GM20000 (cell line): ENCODE measurements around the gene RHOV.

ENCODE experiments used
- DNase-seq: peaks from one replicate; pipeline ENCODE4 v3.0.0; 2012; ENCODE audit warnings: low spot score
- CTCF ChIP-seq: IDR thresholded peaks from 2 replicates; pipeline ENCODE4 v1.5.1; 2012; ENCODE audit warnings: mild to moderate bottlenecking, control low read depth; ENCODE audit errors: extremely low read depth, missing control alignments

The RHOV gene

DNA sequence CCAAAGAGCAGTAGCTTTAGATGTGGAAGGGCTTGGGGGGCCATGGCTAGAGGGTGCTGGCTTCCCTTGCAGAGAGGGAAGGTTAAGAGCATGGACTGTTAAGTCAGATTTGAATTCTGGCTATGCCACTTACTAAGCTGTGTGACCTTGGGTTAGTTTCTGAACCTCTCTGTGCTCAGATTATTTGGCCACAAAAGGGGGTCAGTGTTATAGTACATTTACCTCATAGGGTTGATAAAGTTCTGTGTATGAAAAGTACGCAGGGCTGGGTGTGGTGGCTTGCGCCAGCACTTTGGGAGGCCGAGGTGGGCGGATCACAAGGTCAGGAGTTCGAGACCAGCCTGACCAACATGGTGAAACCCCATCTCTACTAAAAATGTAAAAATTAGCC is 27.0 kb upstream of the RHOV start:
- DNase-seq = no peak
- no peak for TF ChIP-seq CTCF

DNA sequence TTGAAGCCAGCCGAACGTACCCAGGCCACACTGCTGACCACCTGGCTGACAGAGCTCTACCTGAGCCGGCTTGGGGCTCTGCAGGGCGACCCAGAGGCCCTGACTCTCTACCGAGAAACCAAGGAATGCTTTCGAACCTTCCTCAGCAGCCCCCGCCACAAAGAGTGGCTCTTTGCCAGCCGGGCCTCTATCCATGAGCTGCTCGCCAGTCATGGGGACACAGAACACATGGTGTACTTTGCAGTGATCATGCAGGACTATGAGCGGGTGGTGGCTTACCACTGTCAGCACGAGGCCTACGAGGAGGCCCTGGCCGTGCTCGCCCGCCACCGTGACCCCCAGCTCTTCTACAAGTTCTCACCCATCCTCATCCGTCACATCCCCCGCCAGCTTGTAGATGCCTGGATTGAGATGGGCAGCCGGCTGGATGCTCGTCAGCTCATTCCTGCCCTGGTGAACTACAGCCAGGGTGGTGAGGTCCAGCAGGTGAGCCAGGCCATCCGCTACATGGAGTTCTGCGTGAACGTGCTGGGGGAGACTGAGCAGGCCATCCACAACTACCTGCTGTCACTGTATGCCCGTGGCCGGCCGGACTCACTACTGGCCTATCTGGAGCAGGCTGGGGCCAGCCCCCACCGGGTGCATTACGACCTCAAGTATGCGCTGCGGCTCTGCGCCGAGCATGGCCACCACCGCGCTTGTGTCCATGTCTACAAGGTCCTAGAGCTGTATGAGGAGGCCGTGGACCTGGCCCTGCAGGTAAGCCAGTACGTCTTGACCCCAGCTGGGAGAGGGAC is 26.4 kb upstream of the RHOV start:
- TF ChIP-seq CTCF = no peak
- DNase-seq = no peak

DNA sequence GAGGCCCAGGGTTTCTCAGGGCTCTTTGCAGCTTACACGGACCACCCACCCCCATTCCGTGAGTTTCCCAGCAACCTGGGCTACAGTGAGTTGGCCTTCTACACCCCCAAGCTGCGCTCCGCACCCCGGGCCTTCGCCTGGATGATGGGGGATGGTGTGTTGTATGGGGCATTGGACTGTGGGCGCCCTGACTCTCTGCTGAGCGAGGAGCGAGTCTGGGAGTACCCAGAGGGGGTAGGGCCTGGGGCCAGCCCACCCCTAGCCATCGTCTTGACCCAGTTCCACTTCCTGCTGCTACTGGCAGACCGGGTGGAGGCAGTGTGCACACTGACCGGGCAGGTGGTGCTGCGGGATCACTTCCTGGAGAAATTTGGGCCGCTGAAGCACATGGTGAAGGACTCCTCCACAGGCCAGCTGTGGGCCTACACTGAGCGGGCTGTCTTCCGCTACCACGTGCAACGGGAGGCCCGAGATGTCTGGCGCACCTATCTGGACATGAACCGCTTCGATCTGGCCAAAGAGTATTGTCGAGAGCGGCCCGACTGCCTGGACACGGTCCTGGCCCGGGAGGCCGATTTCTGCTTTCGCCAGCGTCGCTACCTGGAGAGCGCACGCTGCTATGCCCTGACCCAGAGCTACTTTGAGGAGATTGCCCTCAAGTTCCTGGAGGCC is 25.6 kb upstream of the RHOV start:
- no peak for TF ChIP-seq CTCF
- DNase-seq = no peak

DNA sequence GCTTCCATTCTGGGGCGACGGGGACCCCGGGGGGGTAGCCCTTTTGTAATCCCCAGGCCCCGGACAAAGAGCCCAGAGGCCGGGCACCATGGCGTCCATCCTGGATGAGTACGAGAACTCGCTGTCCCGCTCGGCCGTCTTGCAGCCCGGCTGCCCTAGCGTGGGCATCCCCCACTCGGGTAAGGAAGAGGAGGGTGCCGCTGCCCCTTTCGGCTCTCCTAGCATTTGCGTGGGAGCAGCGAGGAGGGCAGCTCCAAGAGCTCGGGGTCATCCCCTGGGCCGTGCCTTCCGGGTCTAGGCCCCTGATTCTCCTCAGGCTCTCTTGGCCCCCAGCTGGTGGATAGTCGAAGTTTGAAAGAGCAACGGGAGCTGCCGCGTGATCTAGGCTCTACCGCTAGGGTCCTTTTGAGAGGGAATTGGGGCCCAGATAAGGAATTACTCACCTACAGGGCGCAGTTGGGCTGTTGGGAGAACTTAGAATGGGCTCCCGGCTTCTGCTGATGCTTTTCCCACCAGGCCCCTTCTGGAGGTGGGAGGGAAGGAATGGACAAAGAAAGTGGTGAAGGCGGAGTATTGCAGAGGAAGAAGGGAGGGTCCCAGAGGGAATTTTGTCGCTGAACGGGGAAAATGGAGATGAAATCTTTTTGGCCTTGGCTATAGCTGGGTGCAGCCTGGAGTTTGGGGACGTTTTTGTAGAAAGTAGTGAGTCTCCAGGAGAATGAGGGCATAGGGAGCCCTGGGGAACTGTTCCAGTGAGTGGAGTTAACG is 20.8 kb upstream of the RHOV start:
- no peak for TF ChIP-seq CTCF

GRCh38 chr15:40893733-40894680 is 20.0 kb upstream of the RHOV start, which contains the start of gene VPS18:
TSS of gene VPS18 (plus strand) at chr15:40894450. CDS start at chr15:40894769, 319 bp downstream.
- peak; percentile 85 for TF ChIP-seq CTCF
- peak; percentile 92 for DNase-seq

More for the DNA sequence above, 20.8 kb upstream of the RHOV start:
- peak; percentile 70 for DNase-seq

DNA sequence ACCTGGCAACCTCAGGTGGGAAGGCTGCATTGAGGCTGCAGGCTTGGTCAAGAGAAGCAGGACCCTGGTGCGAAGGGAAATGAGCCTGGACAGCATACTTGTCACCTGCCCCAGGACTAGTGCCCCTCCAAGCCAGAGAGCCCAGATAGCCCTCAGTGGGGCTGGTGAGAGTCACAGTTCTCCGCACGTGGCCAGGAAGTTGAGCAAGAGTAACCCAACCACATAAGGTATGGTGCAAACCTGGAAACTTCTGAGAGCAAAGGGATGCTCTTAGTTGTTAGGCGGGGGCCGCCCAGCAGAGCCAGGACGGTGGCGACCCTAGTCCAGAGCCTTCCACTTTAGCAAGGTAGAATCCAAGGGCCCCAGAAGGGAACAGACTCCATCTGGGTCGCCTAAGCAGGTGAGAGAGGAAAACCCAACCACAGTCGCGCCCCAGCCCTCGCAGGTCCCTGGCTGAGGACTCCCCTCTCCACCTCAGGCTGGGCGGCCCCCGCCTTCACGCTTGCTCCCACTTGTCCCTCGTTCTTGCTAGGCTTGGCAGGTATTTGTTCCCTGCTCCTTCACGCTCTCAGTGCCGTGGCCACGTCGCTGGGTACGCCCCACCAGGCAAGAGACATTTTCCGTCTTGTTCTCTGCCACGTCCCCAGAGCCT is 19.1 kb upstream of the RHOV start:
- DNase-seq = no peak
- no peak for TF ChIP-seq CTCF
